Activated B cell treated with CpG ODN at 0.5 μM for 24 hours (primary cell): Measurements from ENCODE around the gene BSG. TPM values are rescaled to one million over a fixed set of nuclear protein-coding genes. Genes with fewer than 3 reads are reported as not detected.

Experiments
- ATAC-seq: fragments of 200-7000 bp; cut with Tn5 transposase; one replicate; pipeline ENCODE4 v1.10.0; 2021; ENCODE audit warnings: low read depth, mild to moderate bottlenecking, moderate library complexity
- CTCF ChIA-PET: fragments of 350-600 bp; sonication (Branson Sonifier 250); formaldehyde crosslinking; loops from one replicate; lab custom pipeline; 2021; ENCODE audit warnings: antibody characterized with exemption; lab: Charles Lee
- POLR2A ChIA-PET: fragments of 350-600 bp; sonication (Branson Sonifier 250); formaldehyde crosslinking; loops from one replicate; lab custom pipeline; 2021; ENCODE audit warnings: antibody characterized with exemption; lab: Charles Lee
- DNase-seq: peaks from one replicate; pipeline ENCODE4 v3.0.0; 2022
- H3K27ac Mint-ChIP-seq: one replicate; pipeline ENCODE4 v1.8.0; 2020; ENCODE audit warnings: mixed read lengths
- H3K27me3 Mint-ChIP-seq: one replicate; pipeline ENCODE4 v1.8.0; 2021; ENCODE audit warnings: mixed read lengths
- H3K36me3 Mint-ChIP-seq: one replicate; pipeline ENCODE4 v1.8.0; 2021; ENCODE audit warnings: low read depth, mixed read lengths
- H3K4me1 Mint-ChIP-seq: one replicate; pipeline ENCODE4 v1.8.0; 2021; ENCODE audit warnings: mixed read lengths
- H3K4me3 Mint-ChIP-seq: one replicate; pipeline ENCODE4 v1.8.0; 2020; ENCODE audit warnings: mild to moderate bottlenecking, mixed read lengths
- H3K9me3 Mint-ChIP-seq: one replicate; pipeline ENCODE4 v1.8.0; 2020; ENCODE audit warnings: mixed read lengths
- CTCF ChIP-seq: fragments of 200-600 bp; IDR thresholded peaks from one replicate; pipeline ENCODE4 v1.8.0; 2022; ENCODE audit warnings: antibody characterized with exemption, mild to moderate bottlenecking
- intact Hi-C: fragments of 100-400 bp; cut with micrococcal nuclease; formaldehyde crosslinking; loops from one replicate; pipeline ENCODE4 v1.15.1; 2024
- total RNA-seq: library from RNA; stranded (reverse); gene quantifications from 2 replicates; pipeline ENCODE4 v1.2.3, GENCODE V29; 2022

Gene BSG
- total RNA-seq, 1 donor from 2014 or later = 150 TPM

- CTCF ChIA-PET = no interaction called here
- ATAC-seq = no peak
- no peak overlapping the region for H3K27ac Mint-ChIP-seq
Measured at GRCh38 chr19:595326-596262, 23.2 kb downstream of the BSG start.

GRCh38 chr19:596263-596655, 23.9 kb downstream of the BSG start:
- CTCF ChIA-PET = no interaction called here
- POLR2A ChIA-PET = no interaction called here
- intact Hi-C loops = no loop called here
- H3K4me1 Mint-ChIP-seq = peaks cover 3% of the 10 kb centered on the region
- H3K4me3 Mint-ChIP-seq = no peak overlapping the region
- TF ChIP-seq CTCF = no peak
- no peaks in the 10 kb centered on the region for H3K9me3 Mint-ChIP-seq
- DNase-seq (no peak), ATAC-seq (no peak)
- H3K27me3 Mint-ChIP-seq = peaks cover 8% of the 10 kb centered on the region
- H3K27ac Mint-ChIP-seq = no peak overlapping the region
- H3K36me3 Mint-ChIP-seq = no peaks in the 10 kb centered on the region

More at GRCh38 chr19:595326-596262, 23.2 kb downstream of the BSG start:
- POLR2A ChIA-PET = no interaction called here
- Mint-ChIP-seq H3K27me3 (peaks cover 10% of the 10 kb centered on the region), H3K4me3 (no peak overlapping the region), H3K9me3 (no peaks in the 10 kb centered on the region), H3K36me3 (no peaks in the 10 kb centered on the region), H3K4me1 (peaks cover 3% of the 10 kb centered on the region)
- intact Hi-C loops = no loop called here
- DNase-seq = no peak
- TF ChIP-seq CTCF = no peak

- POLR2A ChIA-PET = no interaction called here
- no peak for DNase-seq
- CTCF ChIA-PET = interaction anchor here (0.7 kb wide), 1 partner anchor 85 kb away, joined by 3 read pairs; no protein-coding TSS in a partner anchor
- no peak for TF ChIP-seq CTCF
- Mint-ChIP-seq H3K9me3 (no peaks in the 10 kb centered on the region), H3K4me1 (peaks cover 3% of the 10 kb centered on the region), H3K36me3 (no peaks in the 10 kb centered on the region), H3K4me3 (no peak overlapping the region), H3K27ac (no peak overlapping the region), H3K27me3 (peaks cover 6% of the 10 kb centered on the region)
- no peak for ATAC-seq
- intact Hi-C loops = no loop called here
Measured at GRCh38 chr19:597406-598315, 25.3 kb downstream of the BSG start.

- DNase-seq (no peak), ATAC-seq (no peak)
- Mint-ChIP-seq H3K27ac (no peak overlapping the region), H3K4me1 (peaks cover 2% of the 10 kb centered on the region), H3K36me3 (no peaks in the 10 kb centered on the region), H3K27me3 (no peaks in the 10 kb centered on the region), H3K9me3 (no peaks in the 10 kb centered on the region), H3K4me3 (no peak overlapping the region)
- ChIA-PET CTCF (no interaction called here), POLR2A (no interaction called here)
- intact Hi-C loops = no loop called here
- no peak for TF ChIP-seq CTCF
Measured at GRCh38 chr19:601310-601709, 28.9 kb downstream of the BSG start.

- Mint-ChIP-seq H3K4me3 (no peak overlapping the region), H3K27me3 (no peaks in the 10 kb centered on the region), H3K4me1 (peaks cover 2% of the 10 kb centered on the region), H3K36me3 (no peaks in the 10 kb centered on the region), H3K27ac (no peak overlapping the region), H3K9me3 (no peaks in the 10 kb centered on the region)
- intact Hi-C loops = no loop called here
- no peak for TF ChIP-seq CTCF
- ChIA-PET CTCF (no interaction called here), POLR2A (no interaction called here)
- ATAC-seq (no peak), DNase-seq (no peak)
Measured at GRCh38 chr19:601790-602189, 29.4 kb downstream of the BSG start.
